ENCODE measurements around the gene KRT40.

Gene KRT40

DNA sequence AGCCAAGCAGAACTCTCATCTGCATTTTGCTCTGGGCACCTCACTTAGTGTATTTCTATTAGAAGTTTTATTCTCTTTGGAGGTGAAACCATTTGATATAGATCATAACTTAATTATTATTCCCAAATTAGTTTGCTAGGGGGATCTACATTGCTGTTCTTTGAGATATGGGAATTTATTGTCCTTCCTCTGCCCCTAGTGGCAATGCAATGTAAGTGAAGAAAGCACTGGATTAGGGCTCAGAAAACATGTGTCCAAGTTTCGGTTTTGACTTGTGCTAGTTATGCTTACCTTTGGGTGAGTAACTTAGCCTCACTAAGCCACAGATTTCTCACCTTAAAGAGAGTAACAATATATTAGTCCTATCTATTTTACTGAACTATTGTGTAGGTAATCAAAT is 20.3 kb downstream of the KRT40 start:
- Histone ChIP-seq H3K27me3 (ENCODE audit: control insufficient read depth, insufficient read depth, low read length) (no peaks in the 10 kb centered on the region), H3K36me3 (ENCODE audit: control insufficient read depth, insufficient read depth, low read length) (no peaks in the 10 kb centered on the region), H3K9me3 (ENCODE audit: control insufficient read depth, low read length) (no peaks in the 10 kb centered on the region), H3K4me1 (ENCODE audit: control insufficient read depth, insufficient read depth, low read length) (no peaks in the 10 kb centered on the region), H3K9ac (ENCODE audit: low read length) (no peak overlapping the region), H3K4me3 (ENCODE audit: low read length) (no peak overlapping the region)

DNA sequence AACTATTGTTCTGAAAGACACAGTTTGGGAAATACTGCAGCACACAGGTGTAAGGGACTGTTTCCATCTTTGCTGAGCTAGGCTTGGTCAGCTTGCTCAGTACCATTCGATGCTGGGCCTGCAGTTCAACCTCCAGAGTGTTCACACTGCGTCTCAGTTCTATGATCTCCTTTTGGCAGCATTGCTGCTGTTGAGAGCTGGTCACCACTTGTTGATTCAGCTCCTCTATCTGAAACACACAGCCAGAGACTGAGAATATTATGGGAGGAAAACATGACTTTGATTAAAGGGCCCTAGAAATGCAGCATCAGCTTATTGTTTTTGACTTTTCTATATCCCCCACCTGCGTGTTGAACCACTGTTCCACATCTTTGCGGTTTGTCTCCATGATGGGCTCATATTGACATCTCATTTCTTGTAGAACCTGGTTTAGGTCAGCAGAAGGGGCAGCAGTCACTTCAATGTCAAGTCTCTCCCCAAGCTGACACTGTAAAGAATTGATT is 22.0 kb downstream of the KRT40 start:
- Histone ChIP-seq H3K9ac (ENCODE audit: low read length) (no peak overlapping the region), H3K4me3 (ENCODE audit: low read length) (no peak overlapping the region), H3K36me3 (ENCODE audit: control insufficient read depth, insufficient read depth, low read length) (no peaks in the 10 kb centered on the region)

DNA sequence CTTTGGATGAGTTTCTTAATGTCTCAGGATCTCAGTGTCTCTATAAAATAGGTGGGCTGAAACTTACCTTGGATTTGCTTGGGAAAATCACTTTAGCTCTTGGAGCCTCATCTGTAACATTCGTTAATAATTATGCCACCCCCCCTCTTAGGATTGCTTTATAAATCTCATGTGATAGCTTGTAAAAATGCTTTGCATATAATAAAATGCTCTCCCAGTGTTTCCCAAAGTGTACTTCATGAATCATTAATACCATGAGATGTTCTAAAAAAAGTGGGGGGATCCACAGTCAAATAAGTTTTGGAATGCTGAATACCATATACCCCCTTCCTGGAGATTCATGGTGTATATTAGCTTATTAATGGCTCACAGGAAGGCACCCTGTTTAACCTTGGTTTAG is 22.5 kb downstream of the KRT40 start:
- H3K9me3 ChIP-seq (ENCODE audit: control insufficient read depth, low read length) = no peaks in the 10 kb centered on the region
- H3K4me1 ChIP-seq (ENCODE audit: control insufficient read depth, insufficient read depth, low read length) = peaks cover 7% of the 10 kb centered on the region
- no peaks in the 10 kb centered on the region for H3K27me3 ChIP-seq (ENCODE audit: control insufficient read depth, insufficient read depth, low read length)
- H3K4me3 ChIP-seq (ENCODE audit: low read length) = no peak overlapping the region
- H3K36me3 ChIP-seq (ENCODE audit: control insufficient read depth, insufficient read depth, low read length) = no peaks in the 10 kb centered on the region
- no peak overlapping the region for H3K9ac ChIP-seq (ENCODE audit: low read length)

More for the DNA sequence above, 22.0 kb downstream of the KRT40 start:
- Histone ChIP-seq H3K9me3 (ENCODE audit: control insufficient read depth, low read length) (no peaks in the 10 kb centered on the region), H3K4me1 (ENCODE audit: control insufficient read depth, insufficient read depth, low read length) (peaks cover 6% of the 10 kb centered on the region), H3K27me3 (ENCODE audit: control insufficient read depth, insufficient read depth, low read length) (no peaks in the 10 kb centered on the region)

DNA sequence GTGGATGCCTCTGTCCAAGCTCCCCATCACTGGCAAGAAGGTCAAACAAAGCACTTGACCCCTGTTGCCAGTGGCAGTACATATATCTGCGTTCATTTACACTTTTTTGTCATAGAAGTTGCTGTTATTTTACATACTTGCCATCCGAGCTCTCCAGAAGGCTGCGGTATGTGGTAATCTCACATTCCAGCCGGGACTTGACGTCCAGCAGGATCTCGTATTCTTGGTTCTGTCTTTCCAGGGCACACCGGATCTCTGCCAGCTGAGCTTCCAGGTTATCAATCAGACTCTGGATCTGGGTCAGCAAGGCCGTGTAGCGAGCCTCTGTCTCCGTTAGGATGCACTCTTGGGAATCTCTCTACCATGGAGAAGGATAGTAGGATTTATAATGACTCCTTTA is 24.0 kb downstream of the KRT40 start:
- Histone ChIP-seq H3K4me1 (ENCODE audit: control insufficient read depth, insufficient read depth, low read length) (peaks cover 13% of the 10 kb centered on the region), H3K4me3 (ENCODE audit: low read length) (no peak overlapping the region)

DNA sequence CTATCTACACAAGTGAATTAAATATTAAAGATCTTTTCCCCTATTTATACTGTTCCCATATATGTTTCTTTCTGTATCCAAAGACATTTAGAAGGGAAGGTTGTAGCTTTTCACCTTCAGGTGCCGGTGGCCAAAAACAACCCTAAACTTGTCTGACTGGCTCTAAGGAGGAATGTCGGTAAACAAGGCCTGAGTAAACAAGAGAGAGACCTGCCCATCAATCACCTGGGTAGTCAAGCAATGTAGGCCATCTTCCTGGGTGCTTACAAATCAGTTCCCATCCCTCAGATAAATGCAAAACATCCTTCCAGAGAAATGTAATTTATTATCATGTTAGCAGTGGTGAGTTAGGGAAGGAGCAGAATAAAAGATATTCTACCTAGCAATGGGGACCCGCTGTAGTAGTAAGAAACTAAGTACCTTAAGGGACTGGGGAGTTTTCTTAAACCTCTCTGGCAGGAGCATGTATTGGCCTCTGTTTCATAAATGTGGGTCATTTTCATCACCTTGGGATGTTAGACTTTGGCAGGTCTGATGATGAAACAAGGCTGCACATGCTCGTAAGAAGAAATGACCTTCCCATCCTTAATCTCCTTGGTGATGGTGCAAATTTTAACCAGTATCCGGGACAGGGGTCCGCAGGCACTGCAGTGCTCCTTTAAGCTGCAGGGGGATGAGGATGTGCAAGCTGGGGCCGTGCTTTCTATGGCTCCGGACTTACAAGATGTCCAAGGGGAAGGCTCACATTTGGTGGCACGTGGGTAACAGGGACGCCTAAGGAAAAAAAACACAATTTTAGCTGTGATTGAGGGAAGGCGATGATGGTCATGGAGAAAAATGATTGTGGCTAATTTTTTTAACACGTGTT is 25.8 kb downstream of the KRT40 start:
- Histone ChIP-seq H3K9ac (ENCODE audit: low read length) (no peak overlapping the region), H3K36me3 (ENCODE audit: control insufficient read depth, insufficient read depth, low read length) (no peaks in the 10 kb centered on the region), H3K4me1 (ENCODE audit: control insufficient read depth, insufficient read depth, low read length) (peaks cover 13% of the 10 kb centered on the region), H3K4me3 (ENCODE audit: low read length) (no peak overlapping the region), H3K9me3 (ENCODE audit: control insufficient read depth, low read length) (no peaks in the 10 kb centered on the region), H3K27me3 (ENCODE audit: control insufficient read depth, insufficient read depth, low read length) (no peaks in the 10 kb centered on the region)

More for the DNA sequence above, 24.0 kb downstream of the KRT40 start:
- Histone ChIP-seq H3K9ac (ENCODE audit: low read length) (no peak overlapping the region), H3K27me3 (ENCODE audit: control insufficient read depth, insufficient read depth, low read length) (no peaks in the 10 kb centered on the region), H3K36me3 (ENCODE audit: control insufficient read depth, insufficient read depth, low read length) (no peaks in the 10 kb centered on the region), H3K9me3 (ENCODE audit: control insufficient read depth, low read length) (no peaks in the 10 kb centered on the region)

DNA sequence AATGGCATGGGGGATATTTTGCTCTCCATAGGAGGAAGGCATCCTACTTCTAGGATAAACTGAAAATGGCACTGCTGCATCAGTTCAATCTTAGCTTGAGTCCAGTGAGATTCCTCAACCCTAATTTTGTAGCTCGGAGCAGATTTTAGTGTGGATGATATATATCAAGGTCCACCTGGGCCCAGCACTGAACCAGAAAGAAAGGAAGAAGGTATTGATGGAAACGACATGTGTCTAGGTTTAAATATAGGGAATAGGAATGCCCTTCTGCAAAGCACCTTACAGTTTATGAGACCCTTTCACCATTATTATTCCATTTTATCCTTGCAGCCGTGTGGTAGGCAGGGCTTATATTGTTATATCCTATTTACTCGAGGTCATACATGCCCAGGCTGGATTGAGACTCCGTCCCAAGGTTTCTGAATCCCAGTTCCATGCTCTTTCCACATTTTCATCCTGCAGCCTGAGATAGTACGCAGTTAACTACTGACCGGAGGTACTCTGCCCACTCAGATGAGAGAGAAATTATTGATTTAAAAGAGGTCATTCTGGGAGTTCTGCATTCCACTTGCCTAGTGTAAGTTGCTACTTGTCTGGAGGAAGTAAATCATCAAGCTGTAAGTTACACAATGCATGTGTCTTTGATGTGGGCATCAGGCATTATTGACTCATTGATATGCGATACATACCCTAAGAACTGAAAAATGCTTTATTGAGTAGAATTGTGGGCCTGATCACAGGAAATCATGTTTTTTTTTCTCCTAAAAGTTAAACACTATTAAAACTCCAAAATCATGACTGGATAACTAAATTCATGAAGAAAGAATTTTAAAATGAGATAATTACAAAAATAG is 27.5 kb downstream of the KRT40 start:
- peaks cover 13% of the 10 kb centered on the region for H3K4me1 ChIP-seq (ENCODE audit: control insufficient read depth, insufficient read depth, low read length)
- no peaks in the 10 kb centered on the region for H3K27me3 ChIP-seq (ENCODE audit: control insufficient read depth, insufficient read depth, low read length)
- no peaks in the 10 kb centered on the region for H3K9me3 ChIP-seq (ENCODE audit: control insufficient read depth, low read length)

DNA sequence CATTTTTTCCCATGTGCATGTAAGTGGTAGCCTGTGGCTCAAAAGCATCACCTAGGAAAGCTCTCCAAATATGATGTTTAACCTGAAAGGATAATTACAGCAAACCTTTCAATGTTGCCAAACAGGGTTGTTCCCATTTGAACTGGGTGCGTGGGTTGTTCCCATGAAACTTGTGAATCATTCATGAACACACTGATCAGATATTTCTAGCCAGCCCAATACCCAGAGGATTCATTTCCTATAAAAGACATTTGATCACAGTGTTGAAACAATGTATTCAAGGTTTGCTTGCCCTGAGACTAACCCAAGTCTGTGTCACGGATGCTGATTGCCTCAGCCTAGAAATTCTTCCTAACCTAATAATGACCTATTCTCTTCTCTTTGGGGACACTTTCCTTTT is 30.2 kb downstream of the KRT40 start:
- no peak overlapping the region for H3K4me3 ChIP-seq (ENCODE audit: low read length)
- H3K9me3 ChIP-seq (ENCODE audit: control insufficient read depth, low read length) = no peaks in the 10 kb centered on the region
- H3K9ac ChIP-seq (ENCODE audit: low read length) = no peak overlapping the region
- H3K27me3 ChIP-seq (ENCODE audit: control insufficient read depth, insufficient read depth, low read length) = no peaks in the 10 kb centered on the region
- H3K36me3 ChIP-seq (ENCODE audit: control insufficient read depth, insufficient read depth, low read length) = no peaks in the 10 kb centered on the region
- H3K4me1 ChIP-seq (ENCODE audit: control insufficient read depth, insufficient read depth, low read length) = peaks cover 16% of the 10 kb centered on the region

More for the DNA sequence above, 27.5 kb downstream of the KRT40 start:
- Histone ChIP-seq H3K36me3 (ENCODE audit: control insufficient read depth, insufficient read depth, low read length) (no peaks in the 10 kb centered on the region), H3K9ac (ENCODE audit: low read length) (no peak overlapping the region), H3K4me3 (ENCODE audit: low read length) (no peak overlapping the region)

DNA sequence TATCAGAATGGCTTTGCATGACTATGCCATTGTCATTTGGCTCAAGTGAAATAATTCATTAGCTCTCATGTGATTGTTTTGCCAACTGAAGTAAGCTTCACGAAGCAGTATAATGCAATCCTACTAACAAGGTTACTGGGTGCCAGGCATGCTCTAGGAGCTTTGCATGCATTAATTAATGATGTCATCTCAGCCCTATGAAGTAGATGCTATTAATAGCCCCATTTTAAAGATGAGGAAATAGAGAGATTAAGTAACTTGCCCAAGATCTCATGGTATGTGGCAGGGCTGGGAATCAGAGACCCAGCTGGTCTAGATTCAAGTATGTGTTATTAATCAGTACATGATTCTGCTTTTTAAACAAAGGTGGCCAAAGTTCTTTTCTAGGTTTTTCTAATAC is 31.5 kb downstream of the KRT40 start:
- Histone ChIP-seq H3K9ac (ENCODE audit: low read length) (no peak overlapping the region), H3K4me1 (ENCODE audit: control insufficient read depth, insufficient read depth, low read length) (peaks cover 10% of the 10 kb centered on the region), H3K9me3 (ENCODE audit: control insufficient read depth, low read length) (no peaks in the 10 kb centered on the region), H3K27me3 (ENCODE audit: control insufficient read depth, insufficient read depth, low read length) (no peaks in the 10 kb centered on the region), H3K36me3 (ENCODE audit: control insufficient read depth, insufficient read depth, low read length) (no peaks in the 10 kb centered on the region), H3K4me3 (ENCODE audit: low read length) (no peak overlapping the region)

DNA sequence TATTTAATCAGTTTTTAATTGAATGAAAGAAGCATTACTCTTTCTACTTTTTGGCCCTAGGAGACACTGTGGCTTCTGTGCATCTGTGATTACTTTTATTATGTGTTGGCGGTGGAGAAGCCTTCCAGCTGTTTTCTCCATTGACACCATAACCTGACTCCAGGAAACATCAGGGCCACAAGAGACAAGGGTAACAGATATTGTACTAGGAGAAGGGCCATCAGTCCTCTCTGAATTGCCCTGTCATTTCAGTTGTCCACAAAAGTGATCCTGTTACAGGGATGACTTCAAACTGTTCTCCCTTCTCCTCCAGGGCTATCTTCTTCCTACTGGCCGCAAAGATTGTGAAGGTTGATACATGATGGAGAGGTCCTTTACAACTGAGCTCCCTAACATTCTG is 32.0 kb downstream of the KRT40 start:
- Histone ChIP-seq H3K9ac (ENCODE audit: low read length) (no peak overlapping the region), H3K4me1 (ENCODE audit: control insufficient read depth, insufficient read depth, low read length) (peaks cover 10% of the 10 kb centered on the region), H3K27me3 (ENCODE audit: control insufficient read depth, insufficient read depth, low read length) (no peaks in the 10 kb centered on the region), H3K36me3 (ENCODE audit: control insufficient read depth, insufficient read depth, low read length) (no peaks in the 10 kb centered on the region), H3K9me3 (ENCODE audit: control insufficient read depth, low read length) (no peaks in the 10 kb centered on the region), H3K4me3 (ENCODE audit: low read length) (no peak overlapping the region)

DNA sequence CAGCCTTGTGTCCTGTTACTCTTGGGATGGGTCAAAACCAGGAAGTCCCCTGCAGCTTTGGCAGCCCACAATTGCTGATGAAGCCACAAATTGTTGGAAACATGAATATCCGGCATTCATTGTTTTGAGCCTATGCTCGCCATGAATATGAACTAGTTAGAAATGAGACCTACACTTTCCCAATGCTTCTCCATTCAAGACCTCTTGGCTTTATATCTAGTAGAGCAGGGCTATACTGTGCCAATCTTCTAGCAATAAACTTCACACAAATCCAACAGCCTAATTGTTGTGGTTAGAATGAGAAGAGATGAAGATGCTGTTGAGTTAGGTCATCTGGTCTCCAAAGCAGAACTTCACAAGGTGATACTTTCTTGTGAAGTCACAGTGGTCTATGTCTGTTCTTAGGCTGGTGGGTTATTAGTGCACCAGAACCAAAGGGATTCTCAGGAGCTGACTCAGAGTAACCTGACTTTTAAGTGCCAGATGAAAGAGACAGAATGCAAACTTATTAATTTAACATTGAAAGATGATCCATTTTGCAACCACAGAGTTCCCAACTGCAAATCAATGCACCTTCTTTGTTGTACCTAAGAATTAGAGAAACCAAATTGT is 33.0 kb downstream of the KRT40 start:
- Histone ChIP-seq H3K9ac (ENCODE audit: low read length) (no peak overlapping the region), H3K4me3 (ENCODE audit: low read length) (no peak overlapping the region), H3K4me1 (ENCODE audit: control insufficient read depth, insufficient read depth, low read length) (peaks cover 4% of the 10 kb centered on the region), H3K9me3 (ENCODE audit: control insufficient read depth, low read length) (no peaks in the 10 kb centered on the region), H3K36me3 (ENCODE audit: control insufficient read depth, insufficient read depth, low read length) (no peaks in the 10 kb centered on the region), H3K27me3 (ENCODE audit: control insufficient read depth, insufficient read depth, low read length) (no peaks in the 10 kb centered on the region)

DNA sequence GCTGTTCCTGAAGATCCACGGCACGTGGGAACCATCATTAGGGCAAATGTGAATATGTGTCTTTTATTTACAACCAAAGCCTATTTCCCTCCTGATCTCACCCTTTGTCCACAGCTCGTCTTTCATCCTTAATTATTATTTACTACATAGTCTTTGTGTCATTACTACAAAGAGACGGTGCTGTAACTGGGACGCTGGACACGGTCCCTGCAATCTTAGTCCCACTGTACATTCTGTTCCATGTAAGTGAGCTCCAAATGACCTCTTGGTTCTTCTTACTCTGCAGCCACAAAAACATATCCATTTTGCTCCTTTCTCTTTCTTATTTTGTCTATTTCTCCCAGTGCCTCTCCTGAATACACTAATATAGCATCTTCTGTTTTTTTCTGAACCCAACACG is 34.0 kb downstream of the KRT40 start:
- Histone ChIP-seq H3K4me1 (ENCODE audit: control insufficient read depth, insufficient read depth, low read length) (peaks cover 3% of the 10 kb centered on the region), H3K4me3 (ENCODE audit: low read length) (no peak overlapping the region), H3K9me3 (ENCODE audit: control insufficient read depth, low read length) (no peaks in the 10 kb centered on the region), H3K9ac (ENCODE audit: low read length) (no peak overlapping the region), H3K27me3 (ENCODE audit: control insufficient read depth, insufficient read depth, low read length) (no peaks in the 10 kb centered on the region), H3K36me3 (ENCODE audit: control insufficient read depth, insufficient read depth, low read length) (no peaks in the 10 kb centered on the region)

DNA sequence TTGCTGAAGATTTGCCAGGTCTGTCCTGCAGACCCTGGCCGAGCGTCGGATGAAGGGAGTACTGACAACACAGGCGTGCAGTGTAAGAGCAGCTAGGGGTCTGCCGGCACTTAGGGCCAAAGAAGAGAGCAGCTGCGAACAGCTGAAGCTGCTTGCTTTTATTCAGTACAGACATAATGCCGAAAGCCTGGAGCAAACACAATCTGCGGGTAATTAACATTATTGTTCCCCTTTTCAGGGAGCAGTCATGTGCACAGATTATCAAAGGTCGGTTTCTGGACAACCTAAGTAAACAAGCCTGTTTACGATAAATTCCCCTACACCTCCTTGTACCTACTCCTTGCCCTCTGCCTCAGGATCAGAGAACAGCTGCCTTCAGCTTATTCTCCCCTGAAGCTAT is 34.7 kb downstream of the KRT40 start:
- Histone ChIP-seq H3K36me3 (ENCODE audit: control insufficient read depth, insufficient read depth, low read length) (no peaks in the 10 kb centered on the region), H3K4me3 (ENCODE audit: low read length) (no peak overlapping the region), H3K9me3 (ENCODE audit: control insufficient read depth, low read length) (no peaks in the 10 kb centered on the region), H3K9ac (ENCODE audit: low read length) (no peak overlapping the region), H3K4me1 (ENCODE audit: control insufficient read depth, insufficient read depth, low read length) (peaks cover 3% of the 10 kb centered on the region), H3K27me3 (ENCODE audit: control insufficient read depth, insufficient read depth, low read length) (no peaks in the 10 kb centered on the region)
